ENCODE results near the gene IDH3G.

Gene IDH3G

GRCh38 chrX:153804621-153805020, 10.4 kb upstream of the IDH3G start:
- no peak overlapping the region for H3K4me3 ChIP-seq (ENCODE audit: low read depth, low read length, poor library complexity, severe bottlenecking)
- no peaks in the 10 kb centered on the region for H3K27me3 ChIP-seq (ENCODE audit: insufficient read depth, low read length)
- no peak overlapping the region for H3K27ac ChIP-seq (ENCODE audit: low read depth, low read length, poor library complexity, severe bottlenecking)
- no peak overlapping the region for H3K4me2 ChIP-seq (ENCODE audit: low read length)
- no peaks in the 10 kb centered on the region for H3F3A ChIP-seq (ENCODE audit: insufficient read depth, low read length)
- H3K79me2 ChIP-seq (ENCODE audit: insufficient read depth, low read length), result no peaks in the 10 kb centered on the region
- no peaks in the 10 kb centered on the region for H3K36me3 ChIP-seq (ENCODE audit: insufficient read depth, low read length)
- no peaks in the 10 kb centered on the region for H3K4me1 ChIP-seq (ENCODE audit: insufficient read depth, low read length, severe bottlenecking)
- H2AFZ ChIP-seq (ENCODE audit: low read length), result no peak overlapping the region
- no peaks in the 10 kb centered on the region for H3K9me2 ChIP-seq (ENCODE audit: low read depth, low read length)
- H3K9ac ChIP-seq (ENCODE audit: low read length), result no peak overlapping the region
- no peaks in the 10 kb centered on the region for H3K9me3 ChIP-seq (ENCODE audit: low read length)
- TF ChIP-seq CTCF (IDR thresholded peaks at IDR 0.05; ENCODE audit: low read length) (no peak), EZH2 (IDR thresholded peaks at IDR 0.05; ENCODE audit: borderline replicate concordance, low read length) (no peak)
- H4K20me1 ChIP-seq (ENCODE audit: insufficient read depth, low read length), result no peaks in the 10 kb centered on the region

GRCh38 chrX:153804100-153804595, 10.0 kb upstream of the IDH3G start:
- H3K4me3 ChIP-seq (ENCODE audit: low read depth, low read length, poor library complexity, severe bottlenecking), result no peak overlapping the region
- no peaks in the 10 kb centered on the region for H3K9me2 ChIP-seq (ENCODE audit: low read depth, low read length)
- H3K27me3 ChIP-seq (ENCODE audit: insufficient read depth, low read length), result no peaks in the 10 kb centered on the region
- H3K79me2 ChIP-seq (ENCODE audit: insufficient read depth, low read length), result no peaks in the 10 kb centered on the region
- H3K9ac ChIP-seq (ENCODE audit: low read length), result no peak overlapping the region
- H2AFZ ChIP-seq (ENCODE audit: low read length), result no peak overlapping the region
- no peaks in the 10 kb centered on the region for H3K4me1 ChIP-seq (ENCODE audit: insufficient read depth, low read length, severe bottlenecking)
- no peaks in the 10 kb centered on the region for H4K20me1 ChIP-seq (ENCODE audit: insufficient read depth, low read length)
- H3F3A ChIP-seq (ENCODE audit: insufficient read depth, low read length), result no peaks in the 10 kb centered on the region
- H3K9me3 ChIP-seq (ENCODE audit: low read length), result no peaks in the 10 kb centered on the region
- TF ChIP-seq EZH2 (IDR thresholded peaks at IDR 0.05; ENCODE audit: borderline replicate concordance, low read length) (no peak), CTCF (IDR thresholded peaks at IDR 0.05; ENCODE audit: low read length) (no peak)
- no peak overlapping the region for H3K27ac ChIP-seq (ENCODE audit: low read depth, low read length, poor library complexity, severe bottlenecking)
- H3K36me3 ChIP-seq (ENCODE audit: insufficient read depth, low read length), result peaks cover 2% of the 10 kb centered on the region; the same call in 1 of the 2 replicates
- no peak overlapping the region for H3K4me2 ChIP-seq (ENCODE audit: low read length)

GRCh38 chrX:153803211-153804099, 9.3 kb upstream of the IDH3G start:
- Histone ChIP-seq H3K4me3 (ENCODE audit: low read depth, low read length, poor library complexity, severe bottlenecking) (no peak overlapping the region), H4K20me1 (ENCODE audit: insufficient read depth, low read length) (no peaks in the 10 kb centered on the region), H3K27ac (ENCODE audit: low read depth, low read length, poor library complexity, severe bottlenecking) (no peak overlapping the region), H3K27me3 (ENCODE audit: insufficient read depth, low read length) (no peaks in the 10 kb centered on the region), H3K9ac (ENCODE audit: low read length) (no peak overlapping the region), H2AFZ (ENCODE audit: low read length) (no peak overlapping the region), H3K36me3 (ENCODE audit: insufficient read depth, low read length) (peaks cover 9% of the 10 kb centered on the region), H3K4me1 (ENCODE audit: insufficient read depth, low read length, severe bottlenecking) (no peaks in the 10 kb centered on the region), H3K4me2 (ENCODE audit: low read length) (no peak overlapping the region), H3F3A (ENCODE audit: insufficient read depth, low read length) (no peaks in the 10 kb centered on the region), H3K9me2 (ENCODE audit: low read depth, low read length) (no peaks in the 10 kb centered on the region), H3K79me2 (ENCODE audit: insufficient read depth, low read length) (no peaks in the 10 kb centered on the region), H3K9me3 (ENCODE audit: low read length) (no peaks in the 10 kb centered on the region)
- TF ChIP-seq EZH2 (IDR thresholded peaks at IDR 0.05; ENCODE audit: borderline replicate concordance, low read length) (no peak), CTCF (IDR thresholded peaks at IDR 0.05; ENCODE audit: low read length) (no peak)

All from OCI-LY1 (cell line).